ENCODE results near the gene CDC34. TPM values are rescaled to one million over a fixed set of nuclear protein-coding genes. Genes with fewer than 3 reads are reported as not detected.

The CDC34 gene
- total RNA-seq, 1 experiment from 2014 or later: 129 TPM

GRCh38 chr19:583968-584239, 52.3 kb downstream of the CDC34 start:
- H3K4me3 Mint-ChIP-seq: no peak overlapping the region
- H3K4me1 Mint-ChIP-seq: peaks cover 4% of the 10 kb centered on the region; the same call in 1 of the 2 replicates
- H3K9me3 Mint-ChIP-seq: no peaks in the 10 kb centered on the region
- H3K27me3 Mint-ChIP-seq (ENCODE audit: low read depth): peaks cover 10% of the 10 kb centered on the region
- no peak for TF ChIP-seq SP1 (CRISPR knock-in tag; conservative IDR thresholded peaks at IDR 0.05)
- TF ChIP-seq PRRX2 (CRISPR knock-in tag; IDR thresholded peaks at IDR 0.05): no peak
- no peak for TF ChIP-seq ZBTB21 (CRISPR knock-in tag; IDR thresholded peaks at IDR 0.05; ENCODE audit: borderline replicate concordance)
- TF ChIP-seq AR (CRISPR knock-in tag; IDR thresholded peaks at IDR 0.05): no peak
- TF ChIP-seq, protein P1, sequence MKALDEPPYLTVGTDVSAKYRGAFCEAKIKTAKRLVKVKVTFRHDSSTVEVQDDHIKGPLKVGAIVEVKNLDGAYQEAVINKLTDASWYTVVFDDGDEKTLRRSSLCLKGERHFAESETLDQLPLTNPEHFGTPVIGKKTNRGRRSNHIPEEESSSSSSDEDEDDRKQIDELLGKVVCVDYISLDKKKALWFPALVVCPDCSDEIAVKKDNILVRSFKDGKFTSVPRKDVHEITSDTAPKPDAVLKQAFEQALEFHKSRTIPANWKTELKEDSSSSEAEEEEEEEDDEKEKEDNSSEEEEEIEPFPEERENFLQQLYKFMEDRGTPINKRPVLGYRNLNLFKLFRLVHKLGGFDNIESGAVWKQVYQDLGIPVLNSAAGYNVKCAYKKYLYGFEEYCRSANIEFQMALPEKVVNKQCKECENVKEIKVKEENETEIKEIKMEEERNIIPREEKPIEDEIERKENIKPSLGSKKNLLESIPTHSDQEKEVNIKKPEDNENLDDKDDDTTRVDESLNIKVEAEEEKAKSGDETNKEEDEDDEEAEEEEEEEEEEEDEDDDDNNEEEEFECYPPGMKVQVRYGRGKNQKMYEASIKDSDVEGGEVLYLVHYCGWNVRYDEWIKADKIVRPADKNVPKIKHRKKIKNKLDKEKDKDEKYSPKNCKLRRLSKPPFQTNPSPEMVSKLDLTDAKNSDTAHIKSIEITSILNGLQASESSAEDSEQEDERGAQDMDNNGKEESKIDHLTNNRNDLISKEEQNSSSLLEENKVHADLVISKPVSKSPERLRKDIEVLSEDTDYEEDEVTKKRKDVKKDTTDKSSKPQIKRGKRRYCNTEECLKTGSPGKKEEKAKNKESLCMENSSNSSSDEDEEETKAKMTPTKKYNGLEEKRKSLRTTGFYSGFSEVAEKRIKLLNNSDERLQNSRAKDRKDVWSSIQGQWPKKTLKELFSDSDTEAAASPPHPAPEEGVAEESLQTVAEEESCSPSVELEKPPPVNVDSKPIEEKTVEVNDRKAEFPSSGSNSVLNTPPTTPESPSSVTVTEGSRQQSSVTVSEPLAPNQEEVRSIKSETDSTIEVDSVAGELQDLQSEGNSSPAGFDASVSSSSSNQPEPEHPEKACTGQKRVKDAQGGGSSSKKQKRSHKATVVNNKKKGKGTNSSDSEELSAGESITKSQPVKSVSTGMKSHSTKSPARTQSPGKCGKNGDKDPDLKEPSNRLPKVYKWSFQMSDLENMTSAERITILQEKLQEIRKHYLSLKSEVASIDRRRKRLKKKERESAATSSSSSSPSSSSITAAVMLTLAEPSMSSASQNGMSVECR (CRISPR knock-in tag; IDR thresholded peaks at IDR 0.05; ENCODE audit: borderline replicate concordance): 0 out of 2 replicates have a peak, but pooled peaks have one; percentile 16
- TF ChIP-seq, protein P2, sequence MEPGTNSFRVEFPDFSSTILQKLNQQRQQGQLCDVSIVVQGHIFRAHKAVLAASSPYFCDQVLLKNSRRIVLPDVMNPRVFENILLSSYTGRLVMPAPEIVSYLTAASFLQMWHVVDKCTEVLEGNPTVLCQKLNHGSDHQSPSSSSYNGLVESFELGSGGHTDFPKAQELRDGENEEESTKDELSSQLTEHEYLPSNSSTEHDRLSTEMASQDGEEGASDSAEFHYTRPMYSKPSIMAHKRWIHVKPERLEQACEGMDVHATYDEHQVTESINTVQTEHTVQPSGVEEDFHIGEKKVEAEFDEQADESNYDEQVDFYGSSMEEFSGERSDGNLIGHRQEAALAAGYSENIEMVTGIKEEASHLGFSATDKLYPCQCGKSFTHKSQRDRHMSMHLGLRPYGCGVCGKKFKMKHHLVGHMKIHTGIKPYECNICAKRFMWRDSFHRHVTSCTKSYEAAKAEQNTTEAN (CRISPR knock-in tag; IDR thresholded peaks at IDR 0.05): no peak
- no peak for TF ChIP-seq KAT7 (CRISPR knock-in tag; IDR thresholded peaks at IDR 0.05; ENCODE audit: borderline replicate concordance)
- TF ChIP-seq NR1H2 (CRISPR knock-in tag; IDR thresholded peaks at IDR 0.05): no peak
- peak overlapping the region; percentile 95 for H3K27ac Mint-ChIP-seq
- POLR2A ChIA-PET: interaction anchor here (0.6 to 0.9 kb wide), 4 partner anchors 9 to 135 kb away, joined by 3 read pairs; partner anchors contain the start of genes BSG and RNF126
- no peak for DNase-seq (ENCODE audit: low spot score)
- H3K36me3 Mint-ChIP-seq: 0 out of 2 replicates have a peak, but pooled peaks cover 2% of the 10 kb centered on the region
- CTCF ChIA-PET: interaction anchor here (0.8 to 5.3 kb wide), 13 partner anchors 9 to 278 kb away, joined by 3 to 32 read pairs (median 5); partner anchors contain the start of genes CDC34 and RNF126
- ATAC-seq: peak; percentile 5; the same call in 1 of the 2 replicates

DNA sequence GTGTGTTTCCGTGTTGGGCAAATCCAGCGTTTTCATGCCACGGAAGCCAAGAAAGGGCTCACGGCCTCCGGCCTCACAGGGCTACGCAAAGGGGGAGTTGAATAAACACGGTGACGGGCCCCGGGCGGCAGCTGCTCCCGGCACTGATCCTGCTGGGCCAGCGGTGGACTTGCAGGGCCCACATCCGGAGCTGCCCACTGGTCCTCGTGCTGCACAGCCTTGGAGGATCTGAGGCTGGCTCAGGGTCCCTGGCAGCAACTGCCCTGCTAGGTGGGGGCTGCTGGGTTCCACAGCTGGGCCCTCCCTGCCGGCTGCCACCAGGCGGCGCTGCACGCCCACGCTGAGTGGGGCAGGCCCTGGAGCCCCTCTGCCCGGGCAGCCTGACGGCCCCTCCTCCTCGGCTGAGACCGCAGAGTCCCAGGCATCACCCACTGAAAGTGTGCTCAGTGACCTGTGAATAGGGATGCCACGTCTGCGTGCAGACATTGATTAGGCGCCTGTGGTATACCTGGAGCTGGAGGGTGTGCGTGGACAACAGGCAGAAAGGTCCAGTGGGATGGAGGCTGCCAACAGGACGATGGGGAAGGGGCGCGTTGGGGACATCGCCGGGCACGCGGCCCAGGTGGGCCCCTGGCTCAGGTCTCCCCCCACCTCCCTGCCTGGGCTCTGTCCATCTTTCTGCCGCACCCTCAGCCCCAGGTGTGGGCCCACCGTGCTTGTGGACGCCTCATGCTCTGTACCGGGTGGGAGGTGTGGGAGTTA, 52.9 kb downstream of the CDC34 start:
- ATAC-seq (peak; percentile 75), DNase-seq (ENCODE audit: low spot score) (peak; percentile 87)
- H3K4me3 Mint-ChIP-seq: no peak overlapping the region
- H3K27ac Mint-ChIP-seq: no peak overlapping the region; the same call in 1 of the 2 replicates
- ChIA-PET POLR2A (interaction anchor here (0.8 to 0.9 kb wide), 3 partner anchors 10 to 78 kb away, joined by 3 read pairs; partner anchors contain the start of genes BSG and RNF126), CTCF (interaction anchor here (0.8 to 5.3 kb wide), 14 partner anchors 9 to 277 kb away, joined by 3 to 32 read pairs (median 4); partner anchors contain the start of genes CDC34 and RNF126)
- H3K36me3 Mint-ChIP-seq: 0 out of 2 replicates have a peak, but pooled peaks cover 2% of the 10 kb centered on the region
- no peaks in the 10 kb centered on the region for H3K9me3 Mint-ChIP-seq
- peaks cover 4% of the 10 kb centered on the region; the same call in 1 of the 2 replicates for H3K4me1 Mint-ChIP-seq
- peaks cover 14% of the 10 kb centered on the region for H3K27me3 Mint-ChIP-seq (ENCODE audit: low read depth)
- no peak for TF ChIP-seq PRDM15 (CRISPR knock-in tag; IDR thresholded peaks at IDR 0.05)
- TF ChIP-seq USF2 (CRISPR knock-in tag; IDR thresholded peaks at IDR 0.05): no peak
- TF ChIP-seq MXD4 (CRISPR knock-in tag; IDR thresholded peaks at IDR 0.05; ENCODE audit: borderline replicate concordance): no peak
- no peak for TF ChIP-seq ZSCAN18 (CRISPR knock-in tag; IDR thresholded peaks at IDR 0.05)
- TF ChIP-seq, protein P3, sequence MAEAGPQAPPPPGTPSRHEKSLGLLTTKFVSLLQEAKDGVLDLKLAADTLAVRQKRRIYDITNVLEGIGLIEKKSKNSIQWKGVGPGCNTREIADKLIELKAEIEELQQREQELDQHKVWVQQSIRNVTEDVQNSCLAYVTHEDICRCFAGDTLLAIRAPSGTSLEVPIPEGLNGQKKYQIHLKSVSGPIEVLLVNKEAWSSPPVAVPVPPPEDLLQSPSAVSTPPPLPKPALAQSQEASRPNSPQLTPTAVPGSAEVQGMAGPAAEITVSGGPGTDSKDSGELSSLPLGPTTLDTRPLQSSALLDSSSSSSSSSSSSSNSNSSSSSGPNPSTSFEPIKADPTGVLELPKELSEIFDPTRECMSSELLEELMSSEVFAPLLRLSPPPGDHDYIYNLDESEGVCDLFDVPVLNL (CRISPR knock-in tag; IDR thresholded peaks at IDR 0.05; ENCODE audit: borderline replicate concordance, low read depth): no peak
- no peak for TF ChIP-seq ATF2 (CRISPR knock-in tag; IDR thresholded peaks at IDR 0.05; ENCODE audit: borderline replicate concordance, low read depth)
